Skeletal muscle satellite cell (primary cell): Measurements from ENCODE around the gene OR6X1. TPM values are rescaled to one million over a fixed set of nuclear protein-coding genes. Genes with fewer than 3 reads are reported as not detected.

ENCODE experiments used
- H3K27me3 ChIP-seq: 2 replicates; pipeline ENCODE4 v1.7.0; 2013; ENCODE audit warnings: low read length; ENCODE audit not compliant: control insufficient read depth, insufficient read depth
- H3K36me3 ChIP-seq: 2 replicates; pipeline ENCODE4 v1.7.0; 2013; ENCODE audit warnings: mild to moderate bottlenecking, control low read depth, low read length; ENCODE audit not compliant: insufficient read depth
- H3K4me1 ChIP-seq: 2 replicates; pipeline ENCODE4 v1.7.0; 2013; ENCODE audit warnings: low read length; ENCODE audit not compliant: control insufficient read depth, insufficient read depth
- H3K4me2 ChIP-seq: 2 replicates; pipeline ENCODE4 v1.7.0; 2013; ENCODE audit warnings: mild to moderate bottlenecking, low read length
- H3K4me3 ChIP-seq: 2 replicates; pipeline ENCODE4 v1.7.0; 2013; ENCODE audit warnings: low read length
- H3K9ac ChIP-seq: 2 replicates; pipeline ENCODE4 v1.7.0; 2013; ENCODE audit warnings: mild to moderate bottlenecking, low read depth, low read length, moderate library complexity
- H3K9me3 ChIP-seq: replicated peaks from 2 replicates; pipeline ENCODE4 v1.7.0; 2013; ENCODE audit warnings: mild to moderate bottlenecking, control low read depth, low read length
- total RNA-seq: library from RNA; depleted of rRNA; stranded (reverse); fragments of >200 nt; gene quantifications from 2 replicates; pipeline ENCODE4 v1.2.3, GENCODE V29; 2012; rRNA removed

Gene OR6X1
- total RNA-seq = not detected in 2 replicates

- Histone ChIP-seq H3K27me3 (peaks cover 16% of the 10 kb centered on the region), H3K36me3 (no peaks in the 10 kb centered on the region), H3K9ac (no peak within 1 kb of the TSS)
Observed at GRCh38 chr11:123754101-123754568, at the start of gene OR6X1. OR6X1 (minus strand) TSS chr11:123754518; CDS start chr11:123754518, 0 bp downstream.

GRCh38 chr11:123801765-123802164 lies 47.4 kb upstream of the OR6X1 start:
- Histone ChIP-seq H3K4me2 (no peak overlapping the region), H3K36me3 (no peaks in the 10 kb centered on the region), H3K4me3 (no peak overlapping the region), H3K4me1 (no peaks in the 10 kb centered on the region), H3K9ac (no peak overlapping the region), H3K9me3 (no peaks in the 10 kb centered on the region), H3K27me3 (peaks cover 16% of the 10 kb centered on the region)

More at GRCh38 chr11:123754101-123754568, at the start of gene OR6X1:
- H3K4me3 ChIP-seq = no peak within 1 kb of the TSS
- H3K4me1 ChIP-seq = no peaks in the 10 kb centered on the region
- H3K4me2 ChIP-seq = no peak within 1 kb of the TSS
- H3K9me3 ChIP-seq = no peaks in the 10 kb centered on the region

- Histone ChIP-seq H3K9ac (no peak overlapping the region), H3K36me3 (no peaks in the 10 kb centered on the region), H3K9me3 (no peaks in the 10 kb centered on the region), H3K4me2 (no peak overlapping the region), H3K4me1 (no peaks in the 10 kb centered on the region), H3K4me3 (no peak overlapping the region), H3K27me3 (peaks cover 9% of the 10 kb centered on the region)
Observed at GRCh38 chr11:123800036-123800435, 45.7 kb upstream of the OR6X1 start.

- Histone ChIP-seq H3K9ac (no peak overlapping the region), H3K36me3 (no peaks in the 10 kb centered on the region), H3K27me3 (peaks cover 9% of the 10 kb centered on the region), H3K4me1 (no peaks in the 10 kb centered on the region), H3K4me2 (no peak overlapping the region), H3K9me3 (no peaks in the 10 kb centered on the region), H3K4me3 (no peak overlapping the region)
Observed at GRCh38 chr11:123799438-123799837, 45.1 kb upstream of the OR6X1 start.

GRCh38 chr11:123798513-123799252 lies 44.4 kb upstream of the OR6X1 start:
- H3K9ac ChIP-seq = no peak overlapping the region
- H3K27me3 ChIP-seq = peaks cover 9% of the 10 kb centered on the region
- H3K4me3 ChIP-seq = no peak overlapping the region
- H3K9me3 ChIP-seq = no peaks in the 10 kb centered on the region
- no peaks in the 10 kb centered on the region for H3K36me3 ChIP-seq
- no peak overlapping the region for H3K4me2 ChIP-seq
- H3K4me1 ChIP-seq = no peaks in the 10 kb centered on the region

GRCh38 chr11:123798079-123798478 lies 43.8 kb upstream of the OR6X1 start:
- H3K9me3 ChIP-seq = no peaks in the 10 kb centered on the region

GRCh38 chr11:123797541-123797940 lies 43.2 kb upstream of the OR6X1 start:
- no peaks in the 10 kb centered on the region for H3K4me1 ChIP-seq
- H3K36me3 ChIP-seq = no peaks in the 10 kb centered on the region
- H3K4me3 ChIP-seq = no peak overlapping the region
- H3K4me2 ChIP-seq = no peak overlapping the region
- H3K9ac ChIP-seq = no peak overlapping the region
- H3K27me3 ChIP-seq = peaks cover 9% of the 10 kb centered on the region
- no peaks in the 10 kb centered on the region for H3K9me3 ChIP-seq

More at GRCh38 chr11:123798079-123798478, 43.8 kb upstream of the OR6X1 start:
- H3K9ac ChIP-seq = no peak overlapping the region
- H3K4me1 ChIP-seq = no peaks in the 10 kb centered on the region
- H3K27me3 ChIP-seq = peaks cover 9% of the 10 kb centered on the region
- no peaks in the 10 kb centered on the region for H3K36me3 ChIP-seq
- no peak overlapping the region for H3K4me3 ChIP-seq
- no peak overlapping the region for H3K4me2 ChIP-seq

- Histone ChIP-seq H3K4me3 (no peak overlapping the region), H3K27me3 (peaks cover 9% of the 10 kb centered on the region), H3K9me3 (no peaks in the 10 kb centered on the region), H3K9ac (no peak overlapping the region), H3K4me1 (no peaks in the 10 kb centered on the region), H3K4me2 (no peak overlapping the region), H3K36me3 (no peaks in the 10 kb centered on the region)
Observed at GRCh38 chr11:123797114-123797513, 42.8 kb upstream of the OR6X1 start.

- no peak overlapping the region for H3K4me3 ChIP-seq
- no peaks in the 10 kb centered on the region for H3K4me1 ChIP-seq
- no peaks in the 10 kb centered on the region for H3K9me3 ChIP-seq
- peaks cover 9% of the 10 kb centered on the region for H3K27me3 ChIP-seq
- no peaks in the 10 kb centered on the region for H3K36me3 ChIP-seq
- H3K4me2 ChIP-seq = no peak overlapping the region
- H3K9ac ChIP-seq = no peak overlapping the region
Observed at GRCh38 chr11:123796226-123796625, 41.9 kb upstream of the OR6X1 start.

- Histone ChIP-seq H3K9ac (no peak overlapping the region), H3K4me2 (no peak overlapping the region), H3K27me3 (no peaks in the 10 kb centered on the region), H3K9me3 (no peaks in the 10 kb centered on the region), H3K36me3 (no peaks in the 10 kb centered on the region), H3K4me1 (no peaks in the 10 kb centered on the region), H3K4me3 (no peak overlapping the region)
Observed at GRCh38 chr11:123783536-123783935, 29.2 kb upstream of the OR6X1 start.

GRCh38 chr11:123778511-123778910 lies 24.2 kb upstream of the OR6X1 start:
- Histone ChIP-seq H3K27me3 (peaks cover 2% of the 10 kb centered on the region), H3K4me2 (no peak overlapping the region), H3K4me3 (no peak overlapping the region), H3K36me3 (no peaks in the 10 kb centered on the region), H3K9me3 (no peaks in the 10 kb centered on the region), H3K4me1 (no peaks in the 10 kb centered on the region), H3K9ac (no peak overlapping the region)
